Measurements from ENCODE around the gene RUNX3.

- TF ChIP-seq, protein P1, sequence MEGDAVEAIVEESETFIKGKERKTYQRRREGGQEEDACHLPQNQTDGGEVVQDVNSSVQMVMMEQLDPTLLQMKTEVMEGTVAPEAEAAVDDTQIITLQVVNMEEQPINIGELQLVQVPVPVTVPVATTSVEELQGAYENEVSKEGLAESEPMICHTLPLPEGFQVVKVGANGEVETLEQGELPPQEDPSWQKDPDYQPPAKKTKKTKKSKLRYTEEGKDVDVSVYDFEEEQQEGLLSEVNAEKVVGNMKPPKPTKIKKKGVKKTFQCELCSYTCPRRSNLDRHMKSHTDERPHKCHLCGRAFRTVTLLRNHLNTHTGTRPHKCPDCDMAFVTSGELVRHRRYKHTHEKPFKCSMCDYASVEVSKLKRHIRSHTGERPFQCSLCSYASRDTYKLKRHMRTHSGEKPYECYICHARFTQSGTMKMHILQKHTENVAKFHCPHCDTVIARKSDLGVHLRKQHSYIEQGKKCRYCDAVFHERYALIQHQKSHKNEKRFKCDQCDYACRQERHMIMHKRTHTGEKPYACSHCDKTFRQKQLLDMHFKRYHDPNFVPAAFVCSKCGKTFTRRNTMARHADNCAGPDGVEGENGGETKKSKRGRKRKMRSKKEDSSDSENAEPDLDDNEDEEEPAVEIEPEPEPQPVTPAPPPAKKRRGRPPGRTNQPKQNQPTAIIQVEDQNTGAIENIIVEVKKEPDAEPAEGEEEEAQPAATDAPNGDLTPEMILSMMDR (IDR thresholded peaks at IDR 0.05): no peak
- TF ChIP-seq POLR2A (IDR thresholded peaks at IDR 0.05): no peak
Observed at GRCh38 chr1:24860841-24861240, 69.2 kb downstream of the RUNX3 start.

All from thyroid gland (tissue), 4 donors.